ENCODE data around the gene KLHL17.

The KLHL17 gene

DNA sequence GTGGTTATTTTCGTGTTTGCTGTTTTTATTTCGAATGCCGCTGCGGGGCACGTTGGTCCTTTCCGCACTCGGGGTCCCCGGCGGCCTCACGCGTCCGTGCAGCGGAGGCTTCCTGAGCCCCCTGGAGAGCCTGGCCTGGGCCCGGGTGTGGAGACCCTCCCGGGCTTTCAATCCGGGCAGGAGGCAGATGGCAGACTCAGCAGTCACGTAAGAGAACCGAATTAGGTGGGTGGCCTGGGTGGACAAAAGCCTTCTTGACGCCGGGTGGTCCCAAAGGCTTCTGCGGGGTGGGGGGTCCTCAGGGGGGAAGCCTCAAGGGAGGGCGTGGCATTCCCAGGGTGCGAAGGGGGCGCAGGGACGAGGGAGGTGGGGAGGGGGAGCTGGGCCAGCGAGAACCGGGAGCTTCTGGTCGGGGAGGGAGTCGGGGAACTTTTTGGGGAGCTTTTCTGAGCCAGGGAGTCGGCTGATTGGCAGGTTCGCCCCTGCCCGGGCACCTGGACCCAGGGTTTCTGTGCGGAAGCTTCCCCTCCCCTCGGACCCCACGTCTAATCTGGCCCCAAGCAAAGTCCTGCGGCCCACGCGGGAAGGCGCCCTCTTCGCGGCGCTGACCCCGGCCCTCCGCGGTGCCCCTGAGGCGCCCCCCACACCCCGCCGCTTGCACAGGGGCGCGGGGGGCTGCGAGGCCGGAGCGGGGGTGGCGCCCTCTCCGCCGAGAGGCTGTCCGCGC, 40.8 kb downstream of the KLHL17 start:
- peaks cover 29% of the 10 kb centered on the region for H3K27me3 ChIP-seq (ENCODE audit: low read depth, low read length)
- no peaks in the 10 kb centered on the region for H3K79me2 ChIP-seq (ENCODE audit: low read length)
- no peaks in the 10 kb centered on the region for H4K20me1 ChIP-seq (ENCODE audit: insufficient read depth, low read length)
- H2AFZ ChIP-seq (ENCODE audit: low read depth, low read length), result no peak overlapping the region
- H3K4me3 ChIP-seq (ENCODE audit: low read length), result no peak overlapping the region
- no peak overlapping the region for H3K4me2 ChIP-seq (ENCODE audit: low read length)
- no peaks in the 10 kb centered on the region for H3K9me3 ChIP-seq (ENCODE audit: insufficient read depth, low read length)
- no peak overlapping the region for H3K9ac ChIP-seq (ENCODE audit: low read length)
- no peaks in the 10 kb centered on the region for H3K36me3 ChIP-seq (replicated peaks; ENCODE audit: low read depth, low read length)
- TF ChIP-seq CTCF (IDR thresholded peaks at IDR 0.05; ENCODE audit: low read depth, low read length) (no peak), EZH2phosphoT487 (IDR thresholded peaks at IDR 0.05; ENCODE audit: low read depth) (no peak)
- peaks cover 3% of the 10 kb centered on the region; the same call in 1 of the 2 replicates for H3K4me1 ChIP-seq (ENCODE audit: low read length)
- H3K27ac ChIP-seq (ENCODE audit: low read length), result no peak overlapping the region

DNA sequence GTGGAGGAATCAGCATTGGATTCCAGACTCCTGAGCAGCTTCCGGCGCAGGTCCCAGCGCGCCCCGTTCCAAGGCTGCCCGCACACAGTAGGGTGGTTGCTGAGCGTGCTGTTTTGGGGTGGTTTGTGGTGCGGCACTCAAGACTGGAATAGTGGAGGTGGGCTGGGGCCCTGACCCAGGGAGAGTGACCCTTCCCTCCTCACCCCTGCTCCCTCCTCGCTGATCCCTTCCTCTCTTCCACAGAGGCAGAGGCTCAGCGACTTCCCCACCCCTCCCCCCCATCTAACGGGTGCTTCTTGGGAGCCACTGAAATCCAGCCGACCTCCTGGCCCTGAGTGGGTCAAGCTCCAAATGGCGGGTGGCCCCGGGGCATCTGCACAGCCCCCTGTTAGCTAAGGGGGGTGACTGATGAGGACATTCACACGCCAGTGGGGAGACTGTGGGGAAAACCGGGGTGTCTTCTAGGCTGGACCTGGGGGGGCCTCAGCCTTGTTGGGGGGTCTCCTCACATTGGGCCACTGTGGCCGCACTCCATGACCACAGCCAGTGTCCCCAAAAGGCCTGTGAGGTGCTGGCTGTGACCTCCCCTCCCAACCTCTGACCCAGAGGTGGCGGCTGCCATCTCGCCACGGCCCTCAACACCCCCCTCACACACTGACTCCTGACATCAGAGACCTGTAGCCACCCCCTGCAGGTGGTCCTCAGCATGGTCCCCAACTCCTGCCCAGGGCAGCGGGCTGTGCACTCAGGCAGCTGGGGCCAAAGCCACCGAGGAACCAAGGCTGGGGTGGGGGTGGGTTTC, 43.4 kb downstream of the KLHL17 start:
- TF ChIP-seq CTCF (IDR thresholded peaks at IDR 0.05; ENCODE audit: low read depth, low read length) (no peak), EZH2phosphoT487 (IDR thresholded peaks at IDR 0.05; ENCODE audit: low read depth) (no peak)
- no peaks in the 10 kb centered on the region for H3K79me2 ChIP-seq (ENCODE audit: low read length)
- no peak overlapping the region for H3K9ac ChIP-seq (ENCODE audit: low read length)
- H3K4me3 ChIP-seq (ENCODE audit: low read length), result no peak overlapping the region
- peaks cover 29% of the 10 kb centered on the region for H3K27me3 ChIP-seq (ENCODE audit: low read depth, low read length)
- no peak overlapping the region for H2AFZ ChIP-seq (ENCODE audit: low read depth, low read length)
- no peaks in the 10 kb centered on the region for H3K36me3 ChIP-seq (replicated peaks; ENCODE audit: low read depth, low read length)
- H4K20me1 ChIP-seq (ENCODE audit: insufficient read depth, low read length), result no peaks in the 10 kb centered on the region
- no peaks in the 10 kb centered on the region for H3K9me3 ChIP-seq (ENCODE audit: insufficient read depth, low read length)
- H3K4me1 ChIP-seq (ENCODE audit: low read length), result peaks cover 3% of the 10 kb centered on the region; the same call in 1 of the 2 replicates
- H3K27ac ChIP-seq (ENCODE audit: low read length), result no peak overlapping the region
- H3K4me2 ChIP-seq (ENCODE audit: low read length), result no peak overlapping the region

GRCh38 chr1:1004420-1004779, 44.0 kb downstream of the KLHL17 start:
- Histone ChIP-seq H3K27ac (ENCODE audit: low read length) (no peak overlapping the region), H3K9ac (ENCODE audit: low read length) (no peak overlapping the region), H3K4me3 (ENCODE audit: low read length) (no peak overlapping the region), H3K79me2 (ENCODE audit: low read length) (no peaks in the 10 kb centered on the region), H3K36me3 (replicated peaks; ENCODE audit: low read depth, low read length) (no peaks in the 10 kb centered on the region), H3K4me2 (ENCODE audit: low read length) (no peak overlapping the region), H3K27me3 (ENCODE audit: low read depth, low read length) (peaks cover 29% of the 10 kb centered on the region), H3K4me1 (ENCODE audit: low read length) (peaks cover 3% of the 10 kb centered on the region; the same call in 1 of the 2 replicates), H3K9me3 (ENCODE audit: insufficient read depth, low read length) (no peaks in the 10 kb centered on the region), H2AFZ (ENCODE audit: low read depth, low read length) (no peak overlapping the region), H4K20me1 (ENCODE audit: insufficient read depth, low read length) (no peaks in the 10 kb centered on the region)
- TF ChIP-seq CTCF (IDR thresholded peaks at IDR 0.05; ENCODE audit: low read depth, low read length) (no peak), EZH2phosphoT487 (IDR thresholded peaks at IDR 0.05; ENCODE audit: low read depth) (no peak)

Measured in OCI-LY3 (cell line).